ENCODE measurements around the gene MFSD6. TPM values are rescaled to one million over a fixed set of nuclear protein-coding genes. Genes with fewer than 3 reads are reported as not detected.

MFSD6 gene
- total and polyA plus RNA-seq, 2 donors (not counting 1 experiment from before 2014, with no cell fraction given), result 31.4 to 50.8 TPM

DNA sequence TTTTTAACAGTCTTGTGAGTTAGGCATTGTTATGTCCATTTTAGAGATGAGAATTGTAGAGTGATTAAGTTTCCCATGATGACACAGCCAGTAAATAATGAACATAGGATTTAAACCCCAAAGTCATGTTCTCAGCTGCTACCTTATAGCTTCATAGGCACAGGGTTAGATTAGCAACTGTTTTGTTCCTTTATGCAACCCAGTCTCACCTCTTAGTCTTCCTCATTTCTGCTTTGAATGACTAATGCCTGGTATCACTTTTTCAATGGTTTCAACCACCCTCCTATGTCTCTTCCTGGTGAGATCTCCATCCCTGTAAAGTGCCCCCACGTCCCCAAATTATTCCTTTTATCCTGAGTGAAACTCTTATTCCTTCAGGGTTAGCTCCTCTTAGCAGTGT lies 44.3 kb downstream of the MFSD6 start:
- TF ChIP-seq EZH2 (IDR thresholded peaks at IDR 0.05; ENCODE audit: low read length, missing control alignments), result no peak
- TF ChIP-seq, protein P1, sequence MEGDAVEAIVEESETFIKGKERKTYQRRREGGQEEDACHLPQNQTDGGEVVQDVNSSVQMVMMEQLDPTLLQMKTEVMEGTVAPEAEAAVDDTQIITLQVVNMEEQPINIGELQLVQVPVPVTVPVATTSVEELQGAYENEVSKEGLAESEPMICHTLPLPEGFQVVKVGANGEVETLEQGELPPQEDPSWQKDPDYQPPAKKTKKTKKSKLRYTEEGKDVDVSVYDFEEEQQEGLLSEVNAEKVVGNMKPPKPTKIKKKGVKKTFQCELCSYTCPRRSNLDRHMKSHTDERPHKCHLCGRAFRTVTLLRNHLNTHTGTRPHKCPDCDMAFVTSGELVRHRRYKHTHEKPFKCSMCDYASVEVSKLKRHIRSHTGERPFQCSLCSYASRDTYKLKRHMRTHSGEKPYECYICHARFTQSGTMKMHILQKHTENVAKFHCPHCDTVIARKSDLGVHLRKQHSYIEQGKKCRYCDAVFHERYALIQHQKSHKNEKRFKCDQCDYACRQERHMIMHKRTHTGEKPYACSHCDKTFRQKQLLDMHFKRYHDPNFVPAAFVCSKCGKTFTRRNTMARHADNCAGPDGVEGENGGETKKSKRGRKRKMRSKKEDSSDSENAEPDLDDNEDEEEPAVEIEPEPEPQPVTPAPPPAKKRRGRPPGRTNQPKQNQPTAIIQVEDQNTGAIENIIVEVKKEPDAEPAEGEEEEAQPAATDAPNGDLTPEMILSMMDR (conservative IDR thresholded peaks at IDR 0.05 in 1 of 2, IDR thresholded peaks at IDR 0.05 in 1 of 2; ENCODE audit: low read depth in 1 of 2, low read length in 2 of 2), result no peak
- H3K27me3 ChIP-seq (ENCODE audit: control insufficient read depth, insufficient read depth, low read length), result no peaks in the 10 kb centered on the region

DNA sequence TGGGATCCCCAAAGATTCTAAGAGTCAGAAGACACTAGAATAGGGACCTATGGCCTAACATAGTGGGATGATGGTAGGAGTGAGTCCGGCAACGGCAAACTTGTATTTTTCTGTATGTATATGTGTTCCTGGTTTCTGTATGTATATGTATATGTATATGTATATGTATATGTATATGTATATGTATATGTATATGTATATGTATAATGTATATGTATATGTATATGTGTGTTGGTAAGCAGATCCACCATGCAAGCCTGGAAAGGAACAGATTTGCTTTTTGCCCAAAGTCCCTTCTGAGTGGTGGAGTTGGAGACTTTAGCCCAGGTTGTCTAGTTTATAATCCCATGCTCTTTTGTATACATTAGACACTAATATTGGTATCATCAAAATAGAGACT lies 46.6 kb downstream of the MFSD6 start:
- H4K20me1 ChIP-seq (ENCODE audit: control insufficient read depth, extremely low read depth, insufficient read depth, low read length), result no peaks in the 10 kb centered on the region

More for the DNA sequence above, 44.3 kb downstream of the MFSD6 start:
- H3K9me3 ChIP-seq (ENCODE audit: control insufficient read depth, insufficient read depth, low read depth, low read length), result no peaks in the 10 kb centered on the region
- no peak overlapping the region for H3K27ac ChIP-seq (ENCODE audit: insufficient read depth, low read length)
- no peak overlapping the region for H3K4me3 ChIP-seq (replicated peaks in 1 of 4; ENCODE audit: control extremely low read depth in 1 of 4, insufficient read depth in 1 of 4, low read depth in 3 of 4, low read length in 4 of 4)
- no peak for DNase-seq (ENCODE audit: low read depth in 2 of 2)
- H3K9ac ChIP-seq (ENCODE audit: insufficient read depth, low read length), result no peak overlapping the region
- no peak overlapping the region for H3K4me2 ChIP-seq (ENCODE audit: extremely low read depth, insufficient read depth, low read length)
- no peaks in the 10 kb centered on the region for H3K79me2 ChIP-seq (ENCODE audit: control insufficient read depth, insufficient read depth, low read length)
- H3K36me3 ChIP-seq (ENCODE audit: control insufficient read depth, insufficient read depth, low read length), result no peaks in the 10 kb centered on the region
- no peaks in the 10 kb centered on the region for H4K20me1 ChIP-seq (ENCODE audit: control insufficient read depth, extremely low read depth, insufficient read depth, low read length)
- H3K4me1 ChIP-seq (ENCODE audit: control insufficient read depth, extremely low read depth, insufficient read depth, low read length), result no peaks in the 10 kb centered on the region
- H2AFZ ChIP-seq (ENCODE audit: low read length), result no peak overlapping the region

DNA sequence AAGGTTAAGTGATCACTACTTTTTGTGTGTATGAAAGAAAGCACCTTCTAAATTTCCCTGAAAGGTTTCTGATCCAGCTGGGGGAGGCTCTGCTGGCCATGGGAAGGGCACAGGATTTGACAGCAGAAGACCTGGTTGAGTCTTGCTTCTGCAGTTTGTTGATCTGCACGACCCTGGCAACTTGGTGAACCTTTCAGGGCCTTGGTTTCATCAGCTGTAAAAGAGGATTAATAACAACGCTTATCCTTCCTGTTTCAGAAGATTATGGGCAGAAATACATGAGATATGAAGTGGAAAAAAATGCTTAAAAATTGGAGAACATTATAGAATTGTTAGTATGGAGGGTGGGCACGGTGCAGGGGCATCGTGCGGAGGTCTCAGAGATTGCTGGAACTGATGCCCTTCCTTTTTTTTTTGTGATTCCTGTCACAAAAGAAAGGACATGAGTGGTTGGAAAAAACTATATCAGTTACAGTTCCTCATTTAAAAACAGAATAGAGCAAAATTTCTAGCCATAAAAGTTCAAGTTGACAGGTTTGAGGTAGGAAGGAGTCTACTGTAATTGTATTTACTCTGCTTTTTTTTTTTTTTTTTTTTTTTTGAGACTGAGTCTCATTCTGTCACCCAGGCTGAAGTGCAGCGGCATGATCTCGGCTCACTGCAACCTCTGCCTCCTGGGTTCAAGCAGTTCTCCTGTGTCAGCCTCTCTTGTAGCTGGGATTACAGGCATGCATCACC lies 47.4 kb downstream of the MFSD6 start:
- no peaks in the 10 kb centered on the region for H3K9me3 ChIP-seq (ENCODE audit: control insufficient read depth, insufficient read depth, low read depth, low read length)
- H2AFZ ChIP-seq (ENCODE audit: low read length), result no peak overlapping the region
- no peaks in the 10 kb centered on the region for H3K36me3 ChIP-seq (ENCODE audit: control insufficient read depth, insufficient read depth, low read length)
- H3K4me3 ChIP-seq (replicated peaks in 1 of 4; ENCODE audit: control extremely low read depth in 1 of 4, insufficient read depth in 1 of 4, low read depth in 3 of 4, low read length in 4 of 4), result no peak overlapping the region
- H3K4me1 ChIP-seq (ENCODE audit: control insufficient read depth, extremely low read depth, insufficient read depth, low read length), result no peaks in the 10 kb centered on the region
- TF ChIP-seq, protein P1 (conservative IDR thresholded peaks at IDR 0.05 in 1 of 2, IDR thresholded peaks at IDR 0.05 in 1 of 2; ENCODE audit: low read depth in 1 of 2, low read length in 2 of 2), result no peak
- TF ChIP-seq EZH2 (IDR thresholded peaks at IDR 0.05; ENCODE audit: low read length, missing control alignments), result no peak
- no peaks in the 10 kb centered on the region for H3K79me2 ChIP-seq (ENCODE audit: control insufficient read depth, insufficient read depth, low read length)
- H3K27me3 ChIP-seq (ENCODE audit: control insufficient read depth, insufficient read depth, low read length), result no peaks in the 10 kb centered on the region
- H3K9ac ChIP-seq (ENCODE audit: insufficient read depth, low read length), result no peak overlapping the region
- H3K4me2 ChIP-seq (ENCODE audit: extremely low read depth, insufficient read depth, low read length), result no peak overlapping the region
- no peaks in the 10 kb centered on the region for H4K20me1 ChIP-seq (ENCODE audit: control insufficient read depth, extremely low read depth, insufficient read depth, low read length)
- no peak for DNase-seq (ENCODE audit: low read depth in 2 of 2)
- no peak overlapping the region for H3K27ac ChIP-seq (ENCODE audit: insufficient read depth, low read length)

More for the DNA sequence above, 46.6 kb downstream of the MFSD6 start:
- Histone ChIP-seq H3K9me3 (ENCODE audit: control insufficient read depth, insufficient read depth, low read depth, low read length) (no peaks in the 10 kb centered on the region), H3K4me1 (ENCODE audit: control insufficient read depth, extremely low read depth, insufficient read depth, low read length) (no peaks in the 10 kb centered on the region), H3K27ac (ENCODE audit: insufficient read depth, low read length) (no peak overlapping the region), H3K4me2 (ENCODE audit: extremely low read depth, insufficient read depth, low read length) (no peak overlapping the region), H2AFZ (ENCODE audit: low read length) (no peak overlapping the region), H3K9ac (ENCODE audit: insufficient read depth, low read length) (no peak overlapping the region), H3K79me2 (ENCODE audit: control insufficient read depth, insufficient read depth, low read length) (no peaks in the 10 kb centered on the region), H3K4me3 (replicated peaks in 1 of 4; ENCODE audit: control extremely low read depth in 1 of 4, insufficient read depth in 1 of 4, low read depth in 3 of 4, low read length in 4 of 4) (no peak overlapping the region), H3K27me3 (ENCODE audit: control insufficient read depth, insufficient read depth, low read length) (no peaks in the 10 kb centered on the region), H3K36me3 (ENCODE audit: control insufficient read depth, insufficient read depth, low read length) (no peaks in the 10 kb centered on the region)
- TF ChIP-seq, protein P1 (conservative IDR thresholded peaks at IDR 0.05 in 1 of 2, IDR thresholded peaks at IDR 0.05 in 1 of 2; ENCODE audit: low read depth in 1 of 2, low read length in 2 of 2), result no peak
- no peak for TF ChIP-seq EZH2 (IDR thresholded peaks at IDR 0.05; ENCODE audit: low read length, missing control alignments)
- DNase-seq (ENCODE audit: low read depth in 2 of 2), result no peak
